HepG2 (cell line): Measurements from ENCODE around the gene RNU1-2. TPM values are rescaled to one million over a fixed set of nuclear protein-coding genes. Genes with fewer than 3 reads are reported as not detected.

Experiments used
- HNRNPLL ChIP-seq: fragments of 200-400 bp; formaldehyde crosslinking; IDR thresholded peaks from 2 replicates; pipeline ENCODE4 v1.6.1; 2017; ENCODE audit warnings: mild to moderate bottlenecking, low read depth, low read length; ENCODE audit not compliant: poor library complexity, severe bottlenecking
- HOXA9 ChIP-seq: sonication (generic); formaldehyde crosslinking; IDR thresholded peaks from 2 replicates; pipeline ENCODE4 v1.8.1; 2022; ENCODE audit warnings: missing genetic modification reagents, mild to moderate bottlenecking, moderate library complexity, borderline replicate concordance
- KDM2A ChIP-seq: sonication (generic); formaldehyde crosslinking; IDR thresholded peaks from 2 replicates; pipeline ENCODE4 v1.4.0; 2020; ENCODE audit warnings: low read depth, missing genetic modification reagents, borderline replicate concordance
- MAZ ChIP-seq, 2 experiments: sonication (generic) in 1 of 2; formaldehyde crosslinking in 1 of 2; IDR thresholded peaks; 2 replicates each; pipeline versions ENCODE4 v1.5.0 to v1.6.1; 2012 to 2020; ENCODE audit warnings: low read depth in 2 of 2, mild to moderate bottlenecking in 2 of 2, borderline replicate concordance in 1 of 2, improper control_type of control experiment in 1 of 2, low read length in 1 of 2, missing genetic modification reagents in 1 of 2, moderate library complexity in 1 of 2
- SALL1 ChIP-seq: sonication (generic); formaldehyde crosslinking; IDR thresholded peaks from 2 replicates; pipeline ENCODE4 v1.8.0; 2022; ENCODE audit warnings: mild to moderate bottlenecking, missing genetic modification reagents
- STAG1 ChIP-seq: sonication (generic); formaldehyde crosslinking; IDR thresholded peaks from 2 replicates; pipeline ENCODE4 v1.4.0; 2020; ENCODE audit warnings: missing genetic modification reagents
- ZFX ChIP-seq: sonication (generic); formaldehyde crosslinking; IDR thresholded peaks from 2 replicates; pipeline ENCODE4 v1.4.0; 2020; ENCODE audit warnings: mild to moderate bottlenecking, low read depth, missing genetic modification reagents, moderate library complexity
- ZNF607 ChIP-seq: sonication (generic); formaldehyde crosslinking; IDR thresholded peaks from 2 replicates; pipeline ENCODE4 v1.5.1; 2020; ENCODE audit warnings: missing genetic modification reagents, mild to moderate bottlenecking, borderline replicate concordance
- ZNF709 ChIP-seq: sonication (generic); formaldehyde crosslinking; IDR thresholded peaks from 2 replicates; pipeline ENCODE4 v1.5.0; 2020; ENCODE audit warnings: mild to moderate bottlenecking, missing genetic modification reagents
- ZNF749 ChIP-seq: sonication (generic); formaldehyde crosslinking; IDR thresholded peaks from 2 replicates; pipeline ENCODE4 v1.8.0; 2022; ENCODE audit warnings: mild to moderate bottlenecking, missing genetic modification reagents, moderate library complexity, borderline replicate concordance
- polyA plus RNA-seq, 8 experiments: library from polyadenylated mRNA; depleted of rRNA in 3 of 8; stranded (reverse) in 7 of 8; unstranded in 1 of 8; fragments of >200 nt; fragmentation: Illumina TruSeq in 4 of 8; extraction: Trizol in 4 of 8; gene quantifications; 2 replicates each; pipeline versions ENCODE4 v1.2.1 to v1.2.3, GENCODE V29; 2011 to 2016; ENCODE audit warnings: low read depth in 4 of 8, missing spikeins in 1 of 8, mixed read lengths in 1 of 8; ENCODE audit not compliant: insufficient read depth in 1 of 8
- total RNA-seq, 5 experiments: library from RNA; depleted of rRNA; stranded (reverse); fragments of >200 nt; fragmentation: Illumina TruSeq; extraction: Trizol; gene quantifications; 2 replicates each; pipeline ENCODE4 v1.2.3, GENCODE V29; 2016; ENCODE audit warnings: low read depth in 1 of 5
- TF ChIP-seq, protein P1 (sequence below): sonication (generic); formaldehyde crosslinking; IDR thresholded peaks from 2 replicates; pipeline ENCODE4 v1.4.0; 2020; ENCODE audit warnings: missing genetic modification reagents
- TF ChIP-seq, protein P2 (sequence below): sonication (generic); formaldehyde crosslinking; IDR thresholded peaks from 2 replicates; pipeline ENCODE4 v1.4.0; 2020; ENCODE audit warnings: missing genetic modification reagents, mild to moderate bottlenecking, borderline replicate concordance
- TF ChIP-seq, protein P3 (sequence below): sonication (generic); formaldehyde crosslinking; conservative IDR thresholded peaks from 2 replicates; pipeline ENCODE4 v1.4.0; 2020; ENCODE audit warnings: missing genetic modification reagents
- TF ChIP-seq, protein P4 (sequence below): sonication (generic); formaldehyde crosslinking; IDR thresholded peaks from 2 replicates; pipeline ENCODE4 v1.4.0; 2020; ENCODE audit warnings: mild to moderate bottlenecking, missing genetic modification reagents

The RNU1-2 gene
- total and polyA plus RNA-seq, 2 of the 13 experiments (the other 11 are each of a cell fraction or from before 2014, with no cell fraction given) = under 0.01 to 11,018 TPM

DNA sequence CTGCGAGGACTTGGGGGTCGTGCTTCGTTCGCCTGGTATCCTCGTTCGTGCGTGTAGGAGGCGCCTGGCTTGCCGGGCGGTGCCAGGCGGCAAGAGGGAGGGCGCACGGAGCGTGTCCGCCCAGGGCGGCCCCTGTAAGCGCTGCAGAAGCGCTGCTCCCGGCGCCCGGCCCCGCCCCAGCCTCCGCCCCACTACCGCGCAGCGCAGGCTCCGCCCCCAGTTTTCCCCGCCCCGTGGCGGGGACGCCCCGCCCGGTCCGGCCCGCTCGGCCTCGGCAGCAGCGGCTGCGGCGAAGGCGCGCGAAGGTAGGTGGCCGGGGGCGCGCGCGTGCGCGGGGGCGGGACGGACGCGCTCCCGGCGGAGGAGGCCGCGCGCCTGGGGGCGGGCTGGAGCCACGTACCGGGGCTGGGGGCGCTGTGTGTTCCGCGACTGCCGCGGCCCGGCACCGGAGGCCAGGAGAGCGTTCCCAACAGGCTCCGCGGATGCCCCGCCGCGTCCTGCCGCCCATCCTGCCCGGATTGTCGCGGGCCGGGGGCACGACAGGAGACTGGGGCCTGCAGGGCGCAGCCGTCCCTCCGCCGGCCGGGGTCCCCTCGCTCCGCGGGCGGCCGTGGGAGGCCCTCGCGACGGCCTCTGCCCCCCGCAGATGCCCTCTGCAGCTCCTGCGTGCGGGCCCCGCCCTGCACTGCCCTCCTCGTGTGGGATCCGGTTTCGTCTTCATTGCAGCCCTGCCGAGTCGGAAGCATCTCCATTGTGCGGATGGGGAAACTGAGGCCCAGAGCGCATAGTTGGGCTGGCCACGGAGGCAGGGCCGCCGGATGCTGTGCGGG, 18.3 kb downstream of the RNU1-2 start (continued):
- TF ChIP-seq HNRNPLL = peak; percentile 63
- TF ChIP-seq HOXA9 (CRISPR knock-in tag) = no peak
- TF ChIP-seq MAZ (IDR thresholded peaks at IDR 0.05; ENCODE audit: borderline replicate concordance, low read depth, low read length) = 0 out of 2 replicates have a peak, but pooled peaks have one; percentile 21
- TF ChIP-seq MAZ (CRISPR knock-in tag; IDR thresholded peaks at IDR 0.05; ENCODE audit: low read depth) = peak; percentile 64
- peak; percentile 48 for TF ChIP-seq ZNF709 (CRISPR knock-in tag)
- 0 out of 2 replicates have a peak, but pooled peaks have one; percentile 7 for TF ChIP-seq ZNF749
- no peak for TF ChIP-seq STAG1
- TF ChIP-seq SALL1 (CRISPR knock-in tag) = peak; percentile 58; the same call in 1 of the 2 replicates
- peak; percentile 85 for TF ChIP-seq ZFX (CRISPR knock-in tag)
- peak; percentile 70 for TF ChIP-seq ZNF607 (CRISPR knock-in tag)
- TF ChIP-seq, protein P1, sequence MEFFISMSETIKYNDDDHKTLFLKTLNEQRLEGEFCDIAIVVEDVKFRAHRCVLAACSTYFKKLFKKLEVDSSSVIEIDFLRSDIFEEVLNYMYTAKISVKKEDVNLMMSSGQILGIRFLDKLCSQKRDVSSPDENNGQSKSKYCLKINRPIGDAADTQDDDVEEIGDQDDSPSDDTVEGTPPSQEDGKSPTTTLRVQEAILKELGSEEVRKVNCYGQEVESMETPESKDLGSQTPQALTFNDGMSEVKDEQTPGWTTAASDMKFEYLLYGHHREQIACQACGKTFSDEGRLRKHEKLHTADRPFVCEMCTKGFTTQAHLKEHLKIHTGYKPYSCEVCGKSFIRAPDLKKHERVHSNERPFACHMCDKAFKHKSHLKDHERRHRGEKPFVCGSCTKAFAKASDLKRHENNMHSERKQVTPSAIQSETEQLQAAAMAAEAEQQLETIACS = peak; percentile 90
- TF ChIP-seq, protein P2, sequence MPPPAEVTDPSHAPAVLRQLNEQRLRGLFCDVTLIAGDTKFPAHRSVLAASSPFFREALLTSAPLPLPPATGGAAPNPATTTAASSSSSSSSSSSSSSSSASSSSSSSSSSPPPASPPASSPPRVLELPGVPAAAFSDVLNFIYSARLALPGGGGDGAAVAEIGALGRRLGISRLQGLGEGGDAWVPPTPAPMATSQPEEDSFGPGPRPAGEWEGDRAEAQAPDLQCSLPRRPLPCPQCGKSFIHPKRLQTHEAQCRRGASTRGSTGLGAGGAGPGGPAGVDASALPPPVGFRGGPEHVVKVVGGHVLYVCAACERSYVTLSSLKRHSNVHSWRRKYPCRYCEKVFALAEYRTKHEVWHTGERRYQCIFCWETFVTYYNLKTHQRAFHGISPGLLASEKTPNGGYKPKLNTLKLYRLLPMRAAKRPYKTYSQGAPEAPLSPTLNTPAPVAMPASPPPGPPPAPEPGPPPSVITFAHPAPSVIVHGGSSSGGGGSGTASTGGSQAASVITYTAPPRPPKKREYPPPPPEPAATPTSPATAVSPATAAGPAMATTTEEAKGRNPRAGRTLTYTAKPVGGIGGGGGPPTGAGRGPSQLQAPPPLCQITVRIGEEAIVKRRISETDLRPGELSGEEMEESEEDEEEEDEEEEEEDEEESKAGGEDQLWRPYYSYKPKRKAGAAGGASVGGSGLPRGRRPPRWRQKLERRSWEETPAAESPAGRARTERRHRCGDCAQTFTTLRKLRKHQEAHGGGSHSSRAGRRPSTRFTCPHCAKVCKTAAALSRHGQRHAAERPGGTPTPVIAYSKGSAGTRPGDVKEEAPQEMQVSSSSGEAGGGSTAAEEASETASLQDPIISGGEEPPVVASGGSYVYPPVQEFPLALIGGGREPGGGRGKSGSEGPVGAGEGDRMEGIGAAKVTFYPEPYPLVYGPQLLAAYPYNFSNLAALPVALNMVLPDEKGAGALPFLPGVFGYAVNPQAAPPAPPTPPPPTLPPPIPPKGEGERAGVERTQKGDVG (CRISPR knock-in tag) = no peak
- TF ChIP-seq, protein P3, sequence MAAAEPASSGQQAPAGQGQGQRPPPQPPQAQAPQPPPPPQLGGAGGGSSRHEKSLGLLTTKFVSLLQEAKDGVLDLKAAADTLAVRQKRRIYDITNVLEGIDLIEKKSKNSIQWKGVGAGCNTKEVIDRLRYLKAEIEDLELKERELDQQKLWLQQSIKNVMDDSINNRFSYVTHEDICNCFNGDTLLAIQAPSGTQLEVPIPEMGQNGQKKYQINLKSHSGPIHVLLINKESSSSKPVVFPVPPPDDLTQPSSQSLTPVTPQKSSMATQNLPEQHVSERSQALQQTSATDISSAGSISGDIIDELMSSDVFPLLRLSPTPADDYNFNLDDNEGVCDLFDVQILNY (CRISPR knock-in tag) = no peak; the same call in 1 of the 2 replicates
- TF ChIP-seq KDM2A (CRISPR knock-in tag) = peak; percentile 17; the same call in 1 of the 2 replicates
- TF ChIP-seq, protein P4, sequence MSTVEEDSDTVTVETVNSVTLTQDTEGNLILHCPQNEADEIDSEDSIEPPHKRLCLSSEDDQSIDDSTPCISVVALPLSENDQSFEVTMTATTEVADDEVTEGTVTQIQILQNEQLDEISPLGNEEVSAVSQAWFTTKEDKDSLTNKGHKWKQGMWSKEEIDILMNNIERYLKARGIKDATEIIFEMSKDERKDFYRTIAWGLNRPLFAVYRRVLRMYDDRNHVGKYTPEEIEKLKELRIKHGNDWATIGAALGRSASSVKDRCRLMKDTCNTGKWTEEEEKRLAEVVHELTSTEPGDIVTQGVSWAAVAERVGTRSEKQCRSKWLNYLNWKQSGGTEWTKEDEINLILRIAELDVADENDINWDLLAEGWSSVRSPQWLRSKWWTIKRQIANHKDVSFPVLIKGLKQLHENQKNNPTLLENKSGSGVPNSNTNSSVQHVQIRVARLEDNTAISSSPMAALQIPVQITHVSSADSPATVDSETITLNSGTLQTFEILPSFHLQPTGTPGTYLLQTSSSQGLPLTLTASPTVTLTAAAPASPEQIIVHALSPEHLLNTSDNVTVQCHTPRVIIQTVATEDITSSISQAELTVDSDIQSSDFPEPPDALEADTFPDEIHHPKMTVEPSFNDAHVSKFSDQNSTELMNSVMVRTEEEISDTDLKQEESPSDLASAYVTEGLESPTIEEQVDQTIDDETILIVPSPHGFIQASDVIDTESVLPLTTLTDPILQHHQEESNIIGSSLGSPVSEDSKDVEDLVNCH = no peak
